Left lung (tissue), 14 donors: Measurements from ENCODE around the gene PIK3CG. TPM values are rescaled to one million over a fixed set of nuclear protein-coding genes. Genes with fewer than 3 reads are reported as not detected.

Source experiments
- ATAC-seq: fragments of 200-7000 bp; cut with Tn5 transposase; one replicate; pipeline ENCODE4 v1.9.1; 2020; ENCODE audit warnings: moderate library complexity
- DNase-seq, 4 donors: peaks; one replicate each; pipeline ENCODE4 v3.0.0-alpha.2; 2013 to 2020
- H3K27ac ChIP-seq, 2 donors: fragments of 200-600 bp; sonication (generic) in 1 of 2; one replicate each; pipeline versions ENCODE4 v1.5.0 to v1.8.0; 2020 to 2021
- H3K27me3 ChIP-seq, 2 donors: fragments of 200-600 bp; sonication (generic) in 1 of 2; one replicate each; pipeline versions ENCODE4 v1.5.0 to v1.8.0; 2020 to 2021
- H3K36me3 ChIP-seq, 2 donors: fragments of 200-600 bp; sonication (generic) in 1 of 2; one replicate each; pipeline versions ENCODE4 v1.5.0 to v1.8.0; 2020 to 2021
- H3K4me1 ChIP-seq, 2 donors: fragments of 200-600 bp; one replicate each; pipeline ENCODE4 v1.8.0; 2021
- H3K4me3 ChIP-seq, 2 donors: fragments of 200-600 bp; sonication (generic) in 1 of 2; one replicate each; pipeline versions ENCODE4 v1.5.0 to v1.8.0; 2020 to 2021; ENCODE audit warnings: mild to moderate bottlenecking in 1 of 2
- H3K9me3 ChIP-seq, 2 donors: fragments of 200-600 bp; sonication (generic) in 1 of 2; one replicate each; pipeline versions ENCODE4 v1.5.0 to v1.8.0; 2020 to 2021
- intact Hi-C, 2 donors: fragments of 100-400 bp; cut with DNase I; formaldehyde crosslinking; loops; one replicate each; pipeline versions ENCODE4 v1.11.2 to v1.14.2; 2022
- long read RNA-seq, 12 donors: library from polyadenylated mRNA in 2 of 12; unstranded in 2 of 12; transcript quantifications; one replicate each; pipeline ENCODE4 v2.0.0 and lab custom pipeline, GENCODE V29; 2019 to 2026
- polyA plus RNA-seq, 6 donors: library from polyadenylated mRNA; unstranded; fragments of 120-200 nt; gene quantifications; one replicate each; pipeline ENCODE4 v1.2.1, GENCODE V29; 2013; ENCODE audit not compliant: insufficient read length in 6 of 6
- total RNA-seq, 2 donors: library from RNA; stranded (reverse); fragmentation: NEBNext Ultra II Directional; extraction: Animal tissue kit (Norgen Biotek cat#: 25700); gene quantifications; one replicate each; pipeline ENCODE4 v1.2.1, GENCODE V29; 2021
- TF ChIP-seq, protein P1 (sequence below), 2 donors: fragments of 200-600 bp; sonication (generic) in 1 of 2; IDR thresholded peaks; one replicate each; pipeline versions ENCODE4 v1.5.0 to v1.8.0; 2021; ENCODE audit warnings: antibody characterized with exemption in 2 of 2
- donor health status: DM: no; HTN: yes; CAD: no.
- donor health status: DM: no; HTN: no; CAD: no.

Gene PIK3CG
- total RNA-seq, result 10 to 100 TPM in 1 of 2 donors, 1 to 10 TPM in 1; 6.2 to 13.2 TPM
- 1 to 10 TPM; 2.6 to 4.0 (median 3.3) TPM for polyA plus RNA-seq
- long read RNA-seq, donor 1, result 0 reads
- long read RNA-seq, donor 2, result 0 reads
- long read RNA-seq, donor 3, full-length matches to known transcripts, result 1 of 1 reads
- long read RNA-seq, donor 3, partial matches to known transcripts, result 0 of 1 reads
- long read RNA-seq, donor 3, other reads (novel, unspliced or antisense), result 0 of 1 reads
- long read RNA-seq, donor 4, result 0 reads
- long read RNA-seq, donor 5, result 0 reads
- long read RNA-seq, donor 6, result 0 reads
- long read RNA-seq, donor 7, result 0 reads
- long read RNA-seq, donor 8, result 0 reads
- long read RNA-seq, donor 9, result 0 reads
- long read RNA-seq, donor 10, result 0 reads
- long read RNA-seq, donor 11, partial matches to known transcripts, result 0 of 1 reads
- long read RNA-seq, donor 11, other reads (novel, unspliced or antisense), result 0 of 1 reads
- long read RNA-seq, donor 12, result 0 reads

DNA sequence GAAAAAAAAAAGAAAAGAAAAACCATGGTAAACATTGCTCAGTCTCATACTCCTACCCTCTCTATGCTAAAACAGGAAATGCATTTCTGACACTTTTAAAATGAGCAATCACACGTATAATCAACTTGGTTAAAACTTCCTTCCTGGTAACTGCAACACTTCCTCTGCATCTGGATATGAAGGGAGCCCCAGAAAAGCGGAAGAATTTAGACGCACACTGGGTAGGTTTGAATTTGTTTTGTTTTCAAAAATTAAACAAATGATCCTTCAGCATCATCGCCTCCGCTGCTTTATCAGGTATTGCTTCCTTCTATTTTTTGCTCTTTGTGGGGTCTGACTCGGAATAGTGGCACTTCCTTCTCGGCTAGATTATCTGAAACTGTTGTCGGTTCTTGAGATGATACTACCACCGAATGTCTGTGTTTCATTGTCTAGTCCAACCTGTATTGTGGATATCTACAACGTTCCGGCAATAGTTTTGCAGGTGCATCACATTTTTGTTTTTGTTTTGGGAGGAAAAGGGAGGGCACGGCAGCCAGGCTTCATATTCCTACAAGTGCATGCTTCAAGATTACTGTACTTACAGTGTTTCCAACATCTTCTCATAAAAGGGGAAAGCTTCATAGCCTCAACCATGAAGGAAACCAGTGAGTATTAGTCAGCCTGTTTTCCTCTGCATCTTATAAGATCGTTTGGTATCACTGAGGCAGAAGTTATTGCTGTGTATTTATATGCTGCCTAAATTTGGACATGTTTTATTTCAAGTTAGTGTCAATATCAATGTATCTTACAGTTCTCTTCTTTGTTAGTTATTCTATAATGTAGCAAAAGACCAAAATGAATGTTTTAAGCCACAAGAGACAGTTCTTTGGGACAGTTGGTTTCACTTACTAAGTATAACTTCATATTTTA lies at the start of gene PIK3CG:
PIK3CG (plus strand) TSS at position 153 of the 912 bp plus-strand sequence. CDS start 2,280 bp downstream, outside the sequence.
- Histone ChIP-seq H3K27me3 (no peaks in the 10 kb centered on the region), H3K4me3 (peak within 1 kb of the TSS; percentile 3 to 47), H3K9me3 (no peaks in the 10 kb centered on the region), H3K4me1 (peaks cover 0 to 51% of the 10 kb centered on the region in 2 donors), H3K36me3 (peaks cover 0 to 14% of the 10 kb centered on the region in 2 donors), H3K27ac (peak within 1 kb of the TSS; percentile 54 to 88)
- TF ChIP-seq, protein P1, sequence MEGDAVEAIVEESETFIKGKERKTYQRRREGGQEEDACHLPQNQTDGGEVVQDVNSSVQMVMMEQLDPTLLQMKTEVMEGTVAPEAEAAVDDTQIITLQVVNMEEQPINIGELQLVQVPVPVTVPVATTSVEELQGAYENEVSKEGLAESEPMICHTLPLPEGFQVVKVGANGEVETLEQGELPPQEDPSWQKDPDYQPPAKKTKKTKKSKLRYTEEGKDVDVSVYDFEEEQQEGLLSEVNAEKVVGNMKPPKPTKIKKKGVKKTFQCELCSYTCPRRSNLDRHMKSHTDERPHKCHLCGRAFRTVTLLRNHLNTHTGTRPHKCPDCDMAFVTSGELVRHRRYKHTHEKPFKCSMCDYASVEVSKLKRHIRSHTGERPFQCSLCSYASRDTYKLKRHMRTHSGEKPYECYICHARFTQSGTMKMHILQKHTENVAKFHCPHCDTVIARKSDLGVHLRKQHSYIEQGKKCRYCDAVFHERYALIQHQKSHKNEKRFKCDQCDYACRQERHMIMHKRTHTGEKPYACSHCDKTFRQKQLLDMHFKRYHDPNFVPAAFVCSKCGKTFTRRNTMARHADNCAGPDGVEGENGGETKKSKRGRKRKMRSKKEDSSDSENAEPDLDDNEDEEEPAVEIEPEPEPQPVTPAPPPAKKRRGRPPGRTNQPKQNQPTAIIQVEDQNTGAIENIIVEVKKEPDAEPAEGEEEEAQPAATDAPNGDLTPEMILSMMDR (IDR thresholded peaks at IDR 0.05), result no peak
- ATAC-seq, result peak; percentile 77
- DNase-seq, result peak in 1 of 4 donors; percentile 13
- intact Hi-C loops, result no loop called here

DNA sequence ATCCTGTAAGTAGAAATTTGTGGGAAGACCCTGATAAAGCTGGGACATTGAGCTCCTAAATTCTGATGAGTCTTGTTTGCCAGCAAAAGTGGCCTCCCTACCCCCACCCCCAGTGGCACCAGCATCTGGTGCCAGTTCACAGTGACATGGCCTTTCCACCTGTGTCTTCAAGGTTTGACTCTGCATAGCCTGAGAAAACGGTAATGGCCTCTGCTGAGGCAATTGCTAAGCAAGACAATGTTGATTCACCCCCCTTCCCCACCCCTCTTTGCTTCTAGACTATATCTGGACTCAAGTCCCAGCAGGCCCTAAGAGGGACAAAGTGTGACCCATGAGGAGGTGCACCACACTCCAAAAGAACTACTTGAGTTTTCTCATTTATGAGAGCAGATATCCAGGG lies 48.0 kb upstream of the PIK3CG start:
- no peak overlapping the region for H3K27ac ChIP-seq

DNA sequence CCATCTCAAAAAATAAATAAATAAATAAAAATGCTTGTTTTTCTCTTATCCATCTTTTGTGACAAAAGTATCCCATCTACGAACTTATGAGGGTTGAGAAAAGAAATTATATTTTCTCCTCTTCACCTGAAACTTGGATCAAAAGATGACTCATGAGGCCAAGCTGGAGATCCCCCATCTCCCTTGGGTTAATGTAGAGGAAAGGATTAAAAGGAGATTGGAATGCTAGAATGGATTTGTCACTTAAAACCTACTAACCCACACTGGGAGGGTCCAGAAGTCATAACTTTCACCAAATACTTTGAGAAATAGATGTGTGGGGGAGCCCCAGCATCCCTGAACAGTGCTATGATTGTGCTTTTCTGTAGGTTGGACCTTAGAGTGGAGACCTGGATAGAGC lies 46.3 kb upstream of the PIK3CG start:
- H3K4me1 ChIP-seq, result no peaks in the 10 kb centered on the region
- H3K36me3 ChIP-seq, result no peaks in the 10 kb centered on the region
- H3K27ac ChIP-seq, result no peak overlapping the region
- no peak overlapping the region for H3K4me3 ChIP-seq
- intact Hi-C loops, result no loop called here
- H3K27me3 ChIP-seq, result no peaks in the 10 kb centered on the region
- no peak for DNase-seq
- no peak for ATAC-seq
- no peaks in the 10 kb centered on the region for H3K9me3 ChIP-seq
- TF ChIP-seq, protein P1 (IDR thresholded peaks at IDR 0.05), result no peak

More for the DNA sequence above, 48.0 kb upstream of the PIK3CG start:
- intact Hi-C loops, result no loop called here
- H3K4me1 ChIP-seq, result no peaks in the 10 kb centered on the region
- H3K27me3 ChIP-seq, result no peaks in the 10 kb centered on the region
- no peaks in the 10 kb centered on the region for H3K9me3 ChIP-seq
- no peaks in the 10 kb centered on the region for H3K36me3 ChIP-seq
- DNase-seq (no peak), ATAC-seq (no peak)
- TF ChIP-seq, protein P1 (IDR thresholded peaks at IDR 0.05), result no peak
- no peak overlapping the region for H3K4me3 ChIP-seq

DNA sequence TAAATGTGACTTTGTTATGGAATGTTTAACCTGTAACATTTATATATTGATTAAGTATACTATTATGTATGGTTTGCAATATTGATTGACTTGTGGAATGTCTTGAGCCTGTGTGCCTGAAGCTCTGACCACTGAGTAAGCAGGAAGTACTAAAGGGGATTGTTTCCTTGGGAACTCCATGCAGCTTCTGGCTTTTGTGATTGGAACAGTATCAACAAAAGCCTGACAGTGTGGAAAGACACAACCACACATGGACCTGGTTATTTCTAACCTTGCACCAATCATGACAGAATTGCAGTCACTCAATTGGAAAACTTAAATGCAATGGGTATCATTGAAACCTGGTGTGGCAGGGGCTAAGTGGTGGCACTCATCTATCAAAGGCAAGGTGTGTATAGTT lies 45.5 kb upstream of the PIK3CG start:
- no peak for DNase-seq
- no peak for ATAC-seq
- Histone ChIP-seq H3K27ac (no peak overlapping the region), H3K36me3 (no peaks in the 10 kb centered on the region), H3K27me3 (no peaks in the 10 kb centered on the region), H3K9me3 (no peaks in the 10 kb centered on the region), H3K4me1 (no peaks in the 10 kb centered on the region), H3K4me3 (no peak overlapping the region)
- intact Hi-C loops, result no loop called here
- TF ChIP-seq, protein P1 (IDR thresholded peaks at IDR 0.05), result no peak
